Stimulated activated CD4-positive, alpha-beta T cell treated with anti-CD3 and anti-CD28 coated beads, Interleukin-4, amount 100 ng/mL, for 4 hours (primary cell): ENCODE measurements around the gene NLGN4Y.
"Not testable (repeated sequence)": the region's sequence is repeated elsewhere in the genome, so short reads cannot be mapped to it uniquely, and the experiment has no call there.

Experiments used
- DNase-seq, 2 experiments: peaks; one replicate each; pipeline ENCODE4 v3.0.0-alpha.2; 2020

The NLGN4Y gene

GRCh38 chrY:14860448-14860847 is 336.1 kb downstream of the NLGN4Y start:
- DNase-seq = no peak

- not testable (repeated sequence) for DNase-seq
Observed at GRCh38 chrY:14861033-14861432, 336.7 kb downstream of the NLGN4Y start.

- no peak for DNase-seq
Observed at GRCh38 chrY:14871971-14872370, 347.6 kb downstream of the NLGN4Y start.
